GM21367 (cell line): ENCODE measurements around the gene BCORL1.

Experiments used
- ATAC-seq: cut with Tn5 transposase; IDR thresholded peaks from one replicate; pipeline ENCODE4 v1.9.1; 2021; ENCODE audit not compliant: unreplicated experiment

BCORL1 gene

GRCh38 chrX:130013661-130014060 lies 31.2 kb downstream of the BCORL1 start:
- no peak for ATAC-seq

GRCh38 chrX:130014356-130014755 lies 31.9 kb downstream of the BCORL1 start:
- no peak for ATAC-seq

GRCh38 chrX:130014770-130015169 lies 32.3 kb downstream of the BCORL1 start:
- ATAC-seq: no peak

- no peak for ATAC-seq
Measured at GRCh38 chrX:130015181-130015580, 32.7 kb downstream of the BCORL1 start.

GRCh38 chrX:130018143-130018542 lies 35.7 kb downstream of the BCORL1 start:
- no peak for ATAC-seq

- no peak for ATAC-seq
Measured at GRCh38 chrX:130020661-130021324, 38.4 kb downstream of the BCORL1 start.

- ATAC-seq: peak; percentile 100
Measured at GRCh38 chrX:130024127-130024526, 41.7 kb downstream of the BCORL1 start.

GRCh38 chrX:130025256-130025655 lies 42.8 kb downstream of the BCORL1 start:
- no peak for ATAC-seq

- ATAC-seq: no peak
Measured at GRCh38 chrX:130027569-130027968, 45.1 kb downstream of the BCORL1 start.

- no peak for ATAC-seq
Measured at GRCh38 chrX:130028196-130028595, 45.8 kb downstream of the BCORL1 start.

GRCh38 chrX:130030826-130031225 lies 48.4 kb downstream of the BCORL1 start:
- ATAC-seq: no peak

- ATAC-seq: no peak
Measured at GRCh38 chrX:130032552-130032951, 50.1 kb downstream of the BCORL1 start.

GRCh38 chrX:130034178-130034577 lies 51.7 kb downstream of the BCORL1 start:
- ATAC-seq: no peak

GRCh38 chrX:130039847-130040246 lies 57.4 kb downstream of the BCORL1 start:
- no peak for ATAC-seq

GRCh38 chrX:130047416-130047815 lies 65.0 kb downstream of the BCORL1 start:
- no peak for ATAC-seq

GRCh38 chrX:130048686-130049222 lies 66.3 kb downstream of the BCORL1 start:
- ATAC-seq: no peak

- ATAC-seq: no peak
Measured at GRCh38 chrX:130049821-130050220, 67.4 kb downstream of the BCORL1 start.

GRCh38 chrX:130051176-130051845 lies 68.9 kb downstream of the BCORL1 start:
- ATAC-seq: no peak

GRCh38 chrX:130053236-130053635 lies 70.8 kb downstream of the BCORL1 start:
- no peak for ATAC-seq

GRCh38 chrX:130055103-130055502 lies 72.7 kb downstream of the BCORL1 start:
- no peak for ATAC-seq

- ATAC-seq: no peak
Measured at GRCh38 chrX:130055899-130056298, 73.5 kb downstream of the BCORL1 start.

- no peak for ATAC-seq
Measured at GRCh38 chrX:130057209-130057608, 74.8 kb downstream of the BCORL1 start.
